T-cell (primary cell): Measurements from ENCODE around the gene NUP210. TPM values are rescaled to one million over a fixed set of nuclear protein-coding genes. Genes with fewer than 3 reads are reported as not detected.

Experiments used
- ATAC-seq, 4 experiments: fragments of 200-7000 bp in 3 of 4; fragments of 150-1000 bp in 1 of 4; cut with Tn5 transposase; replicated peaks in 1 of 4; 1 replicate in 3 of 4; 2 replicates in 1 of 4; pipeline ENCODE4 v1.10.0; 2021; ENCODE audit warnings: moderate library complexity in 3 of 4, mild to moderate bottlenecking in 2 of 4, moderate number of reproducible peaks in 1 of 4
- CTCF ChIA-PET, 2 donors: fragments of 300-600 bp; sonication (Branson Sonifier 250); formaldehyde crosslinking; loops; one replicate each; lab custom pipeline; 2022; ENCODE audit warnings: antibody characterized with exemption in 2 of 2; lab: Charles Lee
- POLR2A ChIA-PET, 2 donors: fragments of 300-600 bp; sonication (Branson Sonifier 250); formaldehyde crosslinking; loops; one replicate each; lab custom pipeline; 2022; ENCODE audit warnings: antibody characterized with exemption in 2 of 2; lab: Charles Lee
- DNase-seq, 35 experiments: peaks; one replicate each; pipeline versions ENCODE4 v3.0.0 to v3.0.0-alpha.2; 2013 to 2023
- H3K27ac ChIP-seq: one replicate; pipeline ENCODE4 v1.5.1; 2013; ENCODE audit warnings: low read length
- H3K27me3 ChIP-seq, 2 experiments: replicated peaks in 1 of 2; 1 replicate in 1 of 2; 2 replicates in 1 of 2; pipeline versions ENCODE4 v1.6.1 to v1.7.0; 2013; ENCODE audit warnings: low read length in 1 of 2, mixed read lengths in 1 of 2; ENCODE audit not compliant: control insufficient read depth in 2 of 2, insufficient read depth in 2 of 2; ENCODE audit errors: extremely low read depth in 1 of 2
- H3K36me3 ChIP-seq, 2 donors: 1 replicate in 1 of 2; 2 replicates in 1 of 2; pipeline versions ENCODE4 v1.6.1 to v1.7.0; 2013; ENCODE audit warnings: low read length in 1 of 2; ENCODE audit not compliant: control insufficient read depth in 2 of 2, insufficient read depth in 1 of 2; ENCODE audit errors: extremely low read depth in 1 of 2
- H3K4me1 ChIP-seq, 2 experiments: 1 replicate in 1 of 2; 2 replicates in 1 of 2; pipeline versions ENCODE4 v1.6.1 to v1.7.0; 2013; ENCODE audit warnings: low read length in 2 of 2, mixed read lengths in 1 of 2; ENCODE audit not compliant: insufficient read depth in 2 of 2, control insufficient read depth in 1 of 2; ENCODE audit errors: extremely low read depth in 1 of 2
- H3K4me3 ChIP-seq, 2 donors: 1 replicate in 1 of 2; 2 replicates in 1 of 2; pipeline versions ENCODE4 v1.5.1 to v1.7.0; 2013; ENCODE audit warnings: mild to moderate bottlenecking in 2 of 2, low read length in 1 of 2, moderate library complexity in 1 of 2; ENCODE audit not compliant: control insufficient read depth in 1 of 2; ENCODE audit errors: extremely low read depth in 1 of 2
- H3K9me3 ChIP-seq: 2 replicates; pipeline ENCODE4 v1.7.0; 2013
- H3K27ac Mint-ChIP-seq, 2 donors: one replicate each; pipeline ENCODE4 v1.8.0; 2020 to 2021; ENCODE audit warnings: mild to moderate bottlenecking in 2 of 2, mixed read lengths in 2 of 2
- H3K27me3 Mint-ChIP-seq, 2 donors: one replicate each; pipeline ENCODE4 v1.8.0; 2021 to 2022; ENCODE audit warnings: mixed read lengths in 2 of 2
- H3K36me3 Mint-ChIP-seq: one replicate; pipeline ENCODE4 v1.8.0; 2021; ENCODE audit warnings: mixed read lengths
- H3K4me1 Mint-ChIP-seq, 3 donors: one replicate each; pipeline ENCODE4 v1.8.0; 2020 to 2022; ENCODE audit warnings: mixed read lengths in 3 of 3, mild to moderate bottlenecking in 1 of 3
- H3K4me3 Mint-ChIP-seq, 3 donors: one replicate each; pipeline ENCODE4 v1.8.0; 2020 to 2022; ENCODE audit warnings: mild to moderate bottlenecking in 3 of 3, mixed read lengths in 3 of 3, moderate library complexity in 3 of 3
- H3K9me3 Mint-ChIP-seq, 3 donors: one replicate each; pipeline ENCODE4 v1.8.0; 2020 to 2022; ENCODE audit warnings: mixed read lengths in 3 of 3
- WGBS: methylation state at CpG from one replicate; pipeline ENCODE4 v1.1.5; 2013; ENCODE audit warnings: missing lambda C conversion rate; ENCODE audit not compliant: insufficient coverage; 5-methylcytosine and 5-hydroxymethylcytosine counted together
- total RNA-seq, 35 experiments: library from RNA in 6 of 35; stranded (reverse) in 6 of 35; fragments of 120-200 nt in 1 of 35; gene quantifications; one replicate each; pipeline versions ENCODE4 v1.2.1 to v1.2.4 and lab custom pipeline; 2013 to 2026

Gene NUP210
- total RNA-seq, 5 donors from 2014 or later (not counting 1 experiment from before 2014, with no cell fraction given), result 117 to 148 (median 125) TPM

DNA sequence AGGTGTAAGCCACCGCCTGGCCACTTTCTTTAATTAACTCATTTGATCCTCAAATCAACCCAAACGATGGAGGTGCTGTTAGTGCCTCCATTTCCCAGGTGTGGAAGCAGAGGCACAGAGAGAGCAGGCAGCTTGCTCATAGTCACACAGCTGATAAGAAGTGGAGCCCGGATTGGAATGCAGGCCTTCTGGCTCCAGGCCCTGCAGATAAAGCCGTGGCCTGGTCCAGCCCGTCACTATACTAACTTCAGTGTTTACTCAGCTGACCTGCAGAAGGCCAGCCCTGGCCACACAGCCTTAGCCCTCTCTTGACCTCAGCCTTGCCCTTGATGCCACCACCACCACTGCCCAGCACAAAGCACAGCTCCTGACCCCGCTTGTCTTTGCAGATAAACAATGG, 116.7 kb downstream of the NUP210 start:
- Histone ChIP-seq H3K4me1 (no peaks in the 10 kb centered on the region), H3K9me3 (no peaks in the 10 kb centered on the region), H3K27me3 (peaks cover 0 to 25% of the 10 kb centered on the region in 2 experiments), H3K4me3 (no peak overlapping the region), H3K36me3 (no peaks in the 10 kb centered on the region), H3K27ac (no peak overlapping the region)
- peaks cover under 1 to 6% (median 3%) of the 10 kb centered on the region in 3 donors for H3K4me1 Mint-ChIP-seq
- H3K27ac Mint-ChIP-seq, result no peak overlapping the region
- ATAC-seq (no peak), DNase-seq (no peak)
- 83% methylated on average over 4 of the region's 6 CpGs for whole genome bisulfite sequencing
- no peak overlapping the region for H3K4me3 Mint-ChIP-seq
- CTCF ChIA-PET, result interaction anchor here in 1 of 2 donors (0.9 kb wide), 1 partner anchor 150 kb away, joined by 3 read pairs; no protein-coding TSS in a partner anchor
- H3K27me3 Mint-ChIP-seq, result peaks cover 0 to 9% of the 10 kb centered on the region in 2 donors
- H3K9me3 Mint-ChIP-seq, result no peaks in the 10 kb centered on the region
- H3K36me3 Mint-ChIP-seq, result no peaks in the 10 kb centered on the region
- POLR2A ChIA-PET, result no interaction called here

DNA sequence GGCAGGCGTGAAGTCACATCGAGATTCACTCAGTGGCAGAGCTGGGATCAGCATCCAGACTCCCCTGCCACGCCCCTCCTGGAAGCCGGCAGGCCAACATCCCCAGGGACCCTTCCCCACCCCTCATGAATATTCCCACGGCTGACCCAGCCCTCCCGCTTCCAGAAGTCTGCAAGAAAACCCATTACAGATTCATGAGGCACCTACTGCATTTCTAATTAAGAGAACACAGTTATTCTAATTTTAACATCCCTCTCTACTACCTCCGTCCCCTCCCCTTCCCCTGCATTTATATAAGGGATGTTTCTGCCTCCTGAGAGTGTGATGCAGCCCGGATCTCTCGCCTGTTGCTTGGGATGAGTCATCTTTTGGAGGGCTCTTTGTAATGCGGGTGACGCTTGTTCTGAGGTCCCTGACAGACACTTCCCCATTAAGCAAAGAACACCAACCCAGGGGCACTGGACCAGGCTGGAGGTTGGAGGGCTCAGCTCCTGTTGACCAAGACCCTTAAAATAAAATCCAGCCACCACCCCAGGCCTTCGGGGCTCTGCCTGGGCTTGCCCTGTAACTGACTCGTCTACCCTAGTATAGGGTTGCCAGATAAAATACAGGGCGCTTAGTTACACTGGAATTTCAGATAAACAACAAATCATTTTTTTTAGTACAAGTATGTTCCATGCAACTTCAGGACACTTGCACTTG, 118.7 kb downstream of the NUP210 start:
- H3K27ac Mint-ChIP-seq, result no peak overlapping the region
- no peaks in the 10 kb centered on the region for H3K9me3 ChIP-seq

DNA sequence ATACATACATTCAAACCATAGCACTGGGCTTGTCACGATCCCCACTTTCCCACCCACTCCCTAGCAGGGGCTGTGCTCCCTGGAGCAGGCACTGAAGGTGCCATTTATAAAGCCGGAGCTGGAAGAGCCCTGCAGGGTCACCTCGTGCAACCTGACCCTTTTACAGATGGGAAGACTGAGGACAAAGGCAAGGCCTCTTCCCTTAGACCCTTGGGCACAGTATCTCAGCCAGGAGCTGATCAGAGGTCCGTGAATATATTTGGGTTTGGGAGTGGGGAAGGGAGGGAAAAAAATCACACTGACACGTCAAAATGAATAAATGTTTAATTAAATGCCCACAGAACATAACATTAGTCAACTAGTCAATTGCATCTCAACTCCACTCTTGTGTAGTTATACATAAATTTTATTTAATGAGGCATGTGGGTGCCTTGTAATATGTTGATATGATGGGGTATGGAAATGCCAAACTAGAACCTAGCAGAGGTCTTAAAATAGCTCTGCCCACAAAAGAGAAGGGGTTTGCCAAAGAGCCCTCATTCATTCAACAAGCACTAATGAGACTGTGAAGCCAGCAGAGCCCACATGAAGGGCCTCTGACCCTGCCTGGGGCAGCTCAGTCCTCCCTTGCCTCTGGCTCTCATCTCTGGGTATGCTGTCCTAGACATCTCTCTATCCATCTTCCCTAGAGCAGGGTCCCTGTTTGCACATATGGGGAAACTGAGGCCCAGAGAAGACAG, 119.4 kb downstream of the NUP210 start:
- ChIA-PET POLR2A (no interaction called here), CTCF (no interaction called here)
- Mint-ChIP-seq H3K36me3 (no peaks in the 10 kb centered on the region), H3K4me1 (peaks cover 0 to 6% (median 5%) of the 10 kb centered on the region in 3 donors), H3K27me3 (peaks cover 5 to 22% of the 10 kb centered on the region in 2 donors), H3K27ac (no peak overlapping the region), H3K4me3 (no peak overlapping the region), H3K9me3 (no peaks in the 10 kb centered on the region)
- ATAC-seq (no peak), DNase-seq (no peak)
- WGBS, result no CpG with 5 or more reads among the region's 5 CpGs
- H3K4me3 ChIP-seq, result no peak overlapping the region
- no peak overlapping the region for H3K27ac ChIP-seq
- no peaks in the 10 kb centered on the region for H3K36me3 ChIP-seq
- peaks cover 0 to 34% of the 10 kb centered on the region in 2 experiments for H3K27me3 ChIP-seq
- no peaks in the 10 kb centered on the region for H3K9me3 ChIP-seq
- peaks cover 0 to 5% of the 10 kb centered on the region in 2 experiments for H3K4me1 ChIP-seq

More for the DNA sequence above, 118.7 kb downstream of the NUP210 start:
- Histone ChIP-seq H3K4me3 (no peak overlapping the region), H3K27ac (no peak overlapping the region), H3K4me1 (peaks cover 0 to 4% of the 10 kb centered on the region in 2 experiments), H3K36me3 (no peaks in the 10 kb centered on the region), H3K27me3 (peaks cover 0 to 34% of the 10 kb centered on the region in 2 experiments)
- CTCF ChIA-PET, result no interaction called here
- POLR2A ChIA-PET, result no interaction called here
- WGBS, result 68% methylated on average over 10 of the region's 14 CpGs
- Mint-ChIP-seq H3K4me1 (peaks cover 0 to 4% (median 4%) of the 10 kb centered on the region in 3 donors), H3K9me3 (no peaks in the 10 kb centered on the region), H3K36me3 (no peaks in the 10 kb centered on the region), H3K4me3 (no peak overlapping the region), H3K27me3 (peaks cover 2 to 17% of the 10 kb centered on the region in 2 donors)
- ATAC-seq, result no peak
- DNase-seq, result no peak

DNA sequence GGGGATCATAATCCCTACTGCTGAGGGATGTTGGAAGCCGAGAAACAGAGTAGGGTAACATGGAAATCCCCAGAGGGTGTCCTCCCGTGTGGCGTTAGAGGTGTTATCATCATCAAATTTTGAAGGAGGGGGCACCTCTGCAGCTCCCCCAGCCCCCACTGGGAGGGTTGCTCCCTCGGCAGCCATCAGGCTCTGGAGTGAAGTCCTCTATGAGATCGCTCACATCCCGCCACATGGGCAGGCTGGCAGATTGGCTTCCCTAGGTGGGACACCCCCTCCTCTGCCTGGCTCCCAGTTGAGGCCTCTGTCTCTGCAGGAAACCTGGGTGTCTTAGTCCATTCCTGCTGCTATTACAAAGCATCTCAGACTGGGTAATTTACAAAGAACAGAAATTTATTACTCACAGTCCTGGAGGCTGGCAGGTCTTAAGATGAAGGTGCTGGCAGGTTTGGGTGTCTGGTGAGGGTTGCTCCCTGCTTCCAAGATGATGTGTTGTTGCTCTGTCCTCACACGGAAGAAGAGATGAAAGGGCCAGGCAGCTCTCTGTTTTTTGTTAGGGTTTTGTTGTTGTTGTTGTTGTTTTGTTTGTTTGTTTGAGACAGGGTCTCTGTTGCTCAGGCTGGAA, 120.5 kb downstream of the NUP210 start:
- 88% methylated on average over 4 of the region's 7 CpGs for WGBS
- H3K36me3 ChIP-seq, result no peaks in the 10 kb centered on the region
- H3K27ac ChIP-seq, result no peak overlapping the region
- no peak for ATAC-seq
- H3K4me1 ChIP-seq, result peaks cover 0 to 5% of the 10 kb centered on the region in 2 experiments
- ChIA-PET POLR2A (no interaction called here), CTCF (no interaction called here)
- H3K4me3 ChIP-seq, result no peak overlapping the region
- H3K4me3 Mint-ChIP-seq, result no peak overlapping the region
- no peaks in the 10 kb centered on the region for H3K36me3 Mint-ChIP-seq
- H3K4me1 Mint-ChIP-seq, result peaks cover 0 to 6% (median 5%) of the 10 kb centered on the region in 3 donors
- H3K27me3 ChIP-seq, result peaks cover 0 to 36% of the 10 kb centered on the region in 2 experiments
- H3K27me3 Mint-ChIP-seq, result peaks cover 13 to 33% of the 10 kb centered on the region in 2 donors
- H3K9me3 Mint-ChIP-seq, result no peaks in the 10 kb centered on the region
- DNase-seq, result no peak
- no peaks in the 10 kb centered on the region for H3K9me3 ChIP-seq
- H3K27ac Mint-ChIP-seq, result no peak overlapping the region

DNA sequence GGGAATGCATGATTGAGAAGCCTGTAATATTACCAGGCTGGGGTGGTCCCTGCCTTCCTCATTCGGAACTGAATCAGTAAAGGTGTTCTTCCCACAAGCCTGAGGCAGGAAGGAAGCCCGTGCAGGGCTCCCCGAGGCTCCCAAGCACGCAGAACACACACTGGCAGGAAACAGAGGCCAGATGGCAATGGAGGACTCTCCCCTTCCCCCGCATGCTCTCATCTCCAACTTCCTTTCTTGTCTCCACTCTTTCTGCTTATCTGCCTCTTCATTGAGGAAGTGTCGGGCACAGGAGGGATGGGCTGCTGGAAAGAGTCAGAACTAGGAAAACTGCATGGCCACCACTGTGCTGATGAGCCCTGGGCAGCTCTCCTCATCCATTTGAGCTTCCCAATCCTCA, 123.5 kb downstream of the NUP210 start:
- Histone ChIP-seq H3K4me3 (no peak overlapping the region), H3K27ac (no peak overlapping the region), H3K27me3 (peaks cover 0 to 37% of the 10 kb centered on the region in 2 experiments), H3K36me3 (no peaks in the 10 kb centered on the region), H3K9me3 (no peaks in the 10 kb centered on the region), H3K4me1 (peaks cover 0 to 5% of the 10 kb centered on the region in 2 experiments)
- H3K27ac Mint-ChIP-seq, result peak overlapping the region in 1 of 2 donors; percentile 36
- WGBS, result 0% methylated on average over 1 of the region's 6 CpGs
- peaks cover 0 to 6% (median 5%) of the 10 kb centered on the region in 3 donors for H3K4me1 Mint-ChIP-seq
- ChIA-PET POLR2A (no interaction called here), CTCF (no interaction called here)
- H3K4me3 Mint-ChIP-seq, result no peak overlapping the region
- DNase-seq (no peak), ATAC-seq (no peak)
- H3K36me3 Mint-ChIP-seq, result no peaks in the 10 kb centered on the region
- peaks cover 23 to 42% of the 10 kb centered on the region in 2 donors for H3K27me3 Mint-ChIP-seq
- H3K9me3 Mint-ChIP-seq, result no peaks in the 10 kb centered on the region
